ENCODE data around the gene GPAT3. TPM values are rescaled to one million over a fixed set of nuclear protein-coding genes. Genes with fewer than 3 reads are reported as not detected.
A peak's percentile ranks its signal among the peaks of the same experiment; 100 is the strongest.
"Not testable (repeated sequence)": the region's sequence is repeated elsewhere in the genome, so short reads cannot be mapped to it uniquely, and the experiment has no call there.

GPAT3 gene
- 10 to 100 TPM; 16.7 to 43.3 (median 26.4) TPM for total RNA-seq
- long read RNA-seq, donor 1, transcript GPAT3-201 (12 exons, 2,625 nt), result major isoform, 32 of 43 reads
- long read RNA-seq, donor 1, transcript GPAT3-202 (13 exons, 2,631 nt), result minor isoform, 5 of 43 reads
- long read RNA-seq, donor 1, partial matches to known transcripts, result 3 of 43 reads
- long read RNA-seq, donor 1, other reads (novel, unspliced or antisense), result 3 of 43 reads
- long read RNA-seq, donor 2, transcript GPAT3-201 (12 exons, 2,625 nt), result major isoform, 21 of 30 reads
- long read RNA-seq, donor 2, partial matches to known transcripts, result 3 of 30 reads
- long read RNA-seq, donor 2, other reads (novel, unspliced or antisense), result 4 of 30 reads

- DNase-seq, result peak; percentile 89 to 92 (median 91)
- TF ChIP-seq CTCF (IDR thresholded peaks at IDR 0.05), result no peak
Measured at GRCh38 chr4:83535520-83536361, at the start of gene GPAT3. GPAT3 (plus strand) TSS chr4:83536108; CDS start chr4:83536623, 515 bp downstream.

GRCh38 chr4:83486457-83487129 is 49.3 kb upstream of the GPAT3 start:
- H3K4me3 ChIP-seq, result no peak overlapping the region
- intact Hi-C loops (cut with DNase I, micrococcal nuclease), result no loop called here
- no peak for ATAC-seq
- no peaks in the 10 kb centered on the region for H3K36me3 ChIP-seq (ENCODE audit: low read depth)
- TF ChIP-seq CTCF (IDR thresholded peaks at IDR 0.05), result no peak
- no peak for DNase-seq
- no peaks in the 10 kb centered on the region for H3K9me3 ChIP-seq
- no peaks in the 10 kb centered on the region for H3K4me1 ChIP-seq (ENCODE audit: low read depth)

More at GRCh38 chr4:83535520-83536361, at the start of gene GPAT3:
- intact Hi-C loops (cut with DNase I, micrococcal nuclease), result no loop called here
- peaks cover 3% of the 10 kb centered on the region for H3K4me1 ChIP-seq (ENCODE audit: low read depth)
- peak; percentile 95 for ATAC-seq
- no peaks in the 10 kb centered on the region for H3K36me3 ChIP-seq (ENCODE audit: low read depth)
- peak within 1 kb of the TSS; percentile 38 for H3K4me3 ChIP-seq
- no peaks in the 10 kb centered on the region for H3K9me3 ChIP-seq

- no peak for ATAC-seq
- Histone ChIP-seq H3K9me3 (no peaks in the 10 kb centered on the region), H3K36me3 (ENCODE audit: low read depth) (no peaks in the 10 kb centered on the region), H3K4me1 (ENCODE audit: low read depth) (no peaks in the 10 kb centered on the region), H3K4me3 (no peak overlapping the region)
- intact Hi-C loops (cut with DNase I, micrococcal nuclease), result no loop called here
- DNase-seq, result no peak
- TF ChIP-seq CTCF (IDR thresholded peaks at IDR 0.05), result no peak
Measured at GRCh38 chr4:83489711-83490326, 46.1 kb upstream of the GPAT3 start.

GRCh38 chr4:83490876-83491450 is 44.9 kb upstream of the GPAT3 start:
- Histone ChIP-seq H3K9me3 (no peaks in the 10 kb centered on the region), H3K36me3 (ENCODE audit: low read depth) (no peaks in the 10 kb centered on the region), H3K4me1 (ENCODE audit: low read depth) (no peaks in the 10 kb centered on the region), H3K4me3 (no peak overlapping the region)
- DNase-seq, result no peak
- peak; percentile 38 for ATAC-seq
- intact Hi-C loops (cut with DNase I, micrococcal nuclease), result no loop called here
- peak; percentile 48 for TF ChIP-seq CTCF (IDR thresholded peaks at IDR 0.05)

- H3K9me3 ChIP-seq; intact Hi-C loops (cut with DNase I, micrococcal nuclease); H3K4me1 ChIP-seq (ENCODE audit: low read depth); ATAC-seq; H3K36me3 ChIP-seq (ENCODE audit: low read depth); DNase-seq; H3K4me3 ChIP-seq: not testable (repeated sequence)
Measured at GRCh38 chr4:83496085-83496917, 39.6 kb upstream of the GPAT3 start.
